NCI-H187 (cell line): ENCODE results near the gene CLSTN3.

Source experiments
- DNase-seq, 2 experiments: peaks; one replicate each; lab custom pipeline; 2025; lab: John Stamatoyannopoulos, UW

CLSTN3 gene

GRCh38 chr12:7129872-7130691 is at the start of gene CLSTN3:
Gene CLSTN3 (plus strand): TSS chr12:7130371. CDS start chr12:7130649, 278 bp downstream.
- peak; percentile 47 to 55 for DNase-seq

GRCh38 chr12:7081037-7081436 is 49.1 kb upstream of the CLSTN3 start:
- DNase-seq, result no peak

GRCh38 chr12:7083125-7083524 is 47.0 kb upstream of the CLSTN3 start:
- DNase-seq, result no peak

- no peak for DNase-seq
Observed at GRCh38 chr12:7089196-7089871, 40.8 kb upstream of the CLSTN3 start.

- no peak for DNase-seq
Observed at GRCh38 chr12:7090222-7090998, 39.8 kb upstream of the CLSTN3 start.

GRCh38 chr12:7091171-7091570 is 39.0 kb upstream of the CLSTN3 start:
- no peak for DNase-seq

- no peak for DNase-seq
Observed at GRCh38 chr12:7091660-7092228, 38.4 kb upstream of the CLSTN3 start.

- DNase-seq, result peak in 1 of 2 experiments; percentile 13
Observed at GRCh38 chr12:7092229-7092985, 37.8 kb upstream of the CLSTN3 start, which contains the start of gene C1R. Gene C1R (minus strand): TSS chr12:7092445. CDS start chr12:7092388, 57 bp downstream.

GRCh38 chr12:7092986-7093460 is 37.1 kb upstream of the CLSTN3 start:
- DNase-seq, result no peak

GRCh38 chr12:7093486-7093885 is 36.7 kb upstream of the CLSTN3 start:
- no peak for DNase-seq

- DNase-seq, result no peak
Observed at GRCh38 chr12:7093892-7094291, 36.3 kb upstream of the CLSTN3 start.

GRCh38 chr12:7096006-7096932 is 33.9 kb upstream of the CLSTN3 start:
- no peak for DNase-seq

GRCh38 chr12:7096979-7097378 is 33.2 kb upstream of the CLSTN3 start:
- DNase-seq, result peak; percentile 17 to 23

GRCh38 chr12:7099290-7099996 is 30.7 kb upstream of the CLSTN3 start:
- DNase-seq, result no peak

GRCh38 chr12:7100239-7100638 is 29.9 kb upstream of the CLSTN3 start:
- no peak for DNase-seq

- DNase-seq, result no peak
Observed at GRCh38 chr12:7101047-7101693, 29.0 kb upstream of the CLSTN3 start.

- no peak for DNase-seq
Observed at GRCh38 chr12:7101694-7102131, 28.5 kb upstream of the CLSTN3 start.

GRCh38 chr12:7102582-7102981 is 27.6 kb upstream of the CLSTN3 start:
- DNase-seq, result no peak
